K562 (cell line): ENCODE measurements around the gene KCTD1. TPM values are rescaled to one million over a fixed set of nuclear protein-coding genes. Genes with fewer than 3 reads are reported as not detected.

Source experiments
- BHLHE40 ChIP-seq: IDR thresholded peaks from 2 replicates; pipeline ENCODE4 v1.6.1; 2011; ENCODE audit warnings: low read length, improper control_type of control experiment
- CBFA2T2 ChIP-seq: fragments of 450-650 bp; conservative IDR thresholded peaks from 2 replicates; pipeline ENCODE4 v1.6.1; 2017; ENCODE audit warnings: mild to moderate bottlenecking
- CXXC5 ChIP-seq: fragments of 250-450 bp; sonication (Bioruptor Pico); IDR thresholded peaks from 2 replicates; pipeline ENCODE4 v1.8.0; 2022; ENCODE audit warnings: inconsistent platforms, mild to moderate bottlenecking, moderate library complexity
- L3MBTL2 ChIP-seq: fragments of 450-650 bp; IDR thresholded peaks from 2 replicates; pipeline ENCODE4 v1.6.1; 2016; ENCODE audit warnings: mild to moderate bottlenecking, moderate library complexity
- POLR2B ChIP-seq: fragments of 450-650 bp; IDR thresholded peaks from 2 replicates; pipeline ENCODE4 v1.6.1; 2018; ENCODE audit warnings: low read depth; ENCODE audit not compliant: partially characterized antibody
- USF1 ChIP-seq: sonication (generic); formaldehyde crosslinking; IDR thresholded peaks from 2 replicates; pipeline ENCODE4 v1.9.0; 2022; ENCODE audit warnings: mild to moderate bottlenecking, missing genetic modification reagents
- YY1 ChIP-seq, 3 experiments: IDR thresholded peaks; 2 replicates each; pipeline ENCODE4 v1.6.1; 2011; ENCODE audit warnings: low read length in 2 of 3, mild to moderate bottlenecking in 2 of 3, moderate library complexity in 2 of 3, borderline replicate concordance in 1 of 3, control low read depth in 1 of 3, low read depth in 1 of 3; ENCODE audit not compliant: insufficient read depth in 3 of 3, insufficient replicate concordance in 2 of 3, control insufficient read depth in 1 of 3, insufficient read length in 1 of 3; ENCODE audit errors: extremely low read depth in 1 of 3
- ZNF764 ChIP-seq: fragments of 250-450 bp; sonication (Bioruptor Pico); IDR thresholded peaks from 2 replicates; pipeline ENCODE4 v1.4.0; 2020; ENCODE audit warnings: low read depth, mild to moderate bottlenecking, moderate library complexity
- polyA plus RNA-seq, 8 experiments: library from polyadenylated mRNA; depleted of rRNA in 4 of 8; stranded (reverse) in 5 of 8; unstranded in 3 of 8; fragments of >200 nt; fragmentation: Nextera tagmentation in 2 of 8; fragmentation: Illumina TruSeq in 1 of 8; extraction: Ambion mirVana in 2 of 8; extraction: Trizol in 1 of 8; gene quantifications; 2 replicates each; pipeline versions ENCODE4 v1.2.1 to v1.2.3, GENCODE V29; 2011 to 2014; ENCODE audit warnings: inconsistent platforms in 1 of 8, missing spikeins in 1 of 8
- total RNA-seq, 7 experiments: library from RNA; depleted of rRNA in 6 of 7; stranded (reverse); fragments of >200 nt in 6 of 7; fragmentation: Illumina TruSeq in 2 of 7; extraction: Trizol in 2 of 7; gene quantifications; 2 replicates each; pipeline versions ENCODE4 v1.2.1 to v1.2.3, GENCODE V29; 2011 to 2021; ENCODE audit warnings: low replicate concordance in 1 of 7
- TF ChIP-seq, protein P1 (sequence below): fragments of 450-650 bp; IDR thresholded peaks from 2 replicates; pipeline ENCODE4 v1.6.1; 2016; ENCODE audit warnings: mild to moderate bottlenecking, moderate library complexity
- TF ChIP-seq, protein P2 (sequence below): sonication (generic); formaldehyde crosslinking; IDR thresholded peaks from 2 replicates; pipeline ENCODE4 v1.5.0; 2020; ENCODE audit warnings: missing genetic modification reagents

KCTD1 gene
- total and polyA plus RNA-seq, 9 of the 15 experiments (the other 6 are each of a cell fraction or from before 2014, with no cell fraction given): not detected

DNA sequence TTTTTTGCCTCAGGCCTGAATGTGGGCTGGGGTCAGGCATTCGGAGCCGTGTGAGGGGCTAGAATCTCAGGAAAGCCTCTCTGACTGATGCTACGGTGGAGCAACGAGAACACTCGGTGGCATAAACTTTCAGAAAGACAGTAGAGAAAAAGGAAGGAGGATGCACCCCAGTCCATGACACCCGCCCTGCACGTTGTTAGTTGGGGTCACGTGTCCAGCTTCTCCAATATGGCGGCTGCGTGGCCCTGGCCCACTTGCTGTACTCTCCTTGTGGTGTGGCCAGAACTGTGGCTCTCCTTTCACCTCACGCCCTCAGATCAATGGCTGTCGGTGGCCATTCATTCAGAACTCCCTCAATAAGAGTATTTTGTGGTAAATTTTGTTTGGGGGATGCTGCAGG is 131.2 kb downstream of the KCTD1 start (continued):
- TF ChIP-seq, protein P1, sequence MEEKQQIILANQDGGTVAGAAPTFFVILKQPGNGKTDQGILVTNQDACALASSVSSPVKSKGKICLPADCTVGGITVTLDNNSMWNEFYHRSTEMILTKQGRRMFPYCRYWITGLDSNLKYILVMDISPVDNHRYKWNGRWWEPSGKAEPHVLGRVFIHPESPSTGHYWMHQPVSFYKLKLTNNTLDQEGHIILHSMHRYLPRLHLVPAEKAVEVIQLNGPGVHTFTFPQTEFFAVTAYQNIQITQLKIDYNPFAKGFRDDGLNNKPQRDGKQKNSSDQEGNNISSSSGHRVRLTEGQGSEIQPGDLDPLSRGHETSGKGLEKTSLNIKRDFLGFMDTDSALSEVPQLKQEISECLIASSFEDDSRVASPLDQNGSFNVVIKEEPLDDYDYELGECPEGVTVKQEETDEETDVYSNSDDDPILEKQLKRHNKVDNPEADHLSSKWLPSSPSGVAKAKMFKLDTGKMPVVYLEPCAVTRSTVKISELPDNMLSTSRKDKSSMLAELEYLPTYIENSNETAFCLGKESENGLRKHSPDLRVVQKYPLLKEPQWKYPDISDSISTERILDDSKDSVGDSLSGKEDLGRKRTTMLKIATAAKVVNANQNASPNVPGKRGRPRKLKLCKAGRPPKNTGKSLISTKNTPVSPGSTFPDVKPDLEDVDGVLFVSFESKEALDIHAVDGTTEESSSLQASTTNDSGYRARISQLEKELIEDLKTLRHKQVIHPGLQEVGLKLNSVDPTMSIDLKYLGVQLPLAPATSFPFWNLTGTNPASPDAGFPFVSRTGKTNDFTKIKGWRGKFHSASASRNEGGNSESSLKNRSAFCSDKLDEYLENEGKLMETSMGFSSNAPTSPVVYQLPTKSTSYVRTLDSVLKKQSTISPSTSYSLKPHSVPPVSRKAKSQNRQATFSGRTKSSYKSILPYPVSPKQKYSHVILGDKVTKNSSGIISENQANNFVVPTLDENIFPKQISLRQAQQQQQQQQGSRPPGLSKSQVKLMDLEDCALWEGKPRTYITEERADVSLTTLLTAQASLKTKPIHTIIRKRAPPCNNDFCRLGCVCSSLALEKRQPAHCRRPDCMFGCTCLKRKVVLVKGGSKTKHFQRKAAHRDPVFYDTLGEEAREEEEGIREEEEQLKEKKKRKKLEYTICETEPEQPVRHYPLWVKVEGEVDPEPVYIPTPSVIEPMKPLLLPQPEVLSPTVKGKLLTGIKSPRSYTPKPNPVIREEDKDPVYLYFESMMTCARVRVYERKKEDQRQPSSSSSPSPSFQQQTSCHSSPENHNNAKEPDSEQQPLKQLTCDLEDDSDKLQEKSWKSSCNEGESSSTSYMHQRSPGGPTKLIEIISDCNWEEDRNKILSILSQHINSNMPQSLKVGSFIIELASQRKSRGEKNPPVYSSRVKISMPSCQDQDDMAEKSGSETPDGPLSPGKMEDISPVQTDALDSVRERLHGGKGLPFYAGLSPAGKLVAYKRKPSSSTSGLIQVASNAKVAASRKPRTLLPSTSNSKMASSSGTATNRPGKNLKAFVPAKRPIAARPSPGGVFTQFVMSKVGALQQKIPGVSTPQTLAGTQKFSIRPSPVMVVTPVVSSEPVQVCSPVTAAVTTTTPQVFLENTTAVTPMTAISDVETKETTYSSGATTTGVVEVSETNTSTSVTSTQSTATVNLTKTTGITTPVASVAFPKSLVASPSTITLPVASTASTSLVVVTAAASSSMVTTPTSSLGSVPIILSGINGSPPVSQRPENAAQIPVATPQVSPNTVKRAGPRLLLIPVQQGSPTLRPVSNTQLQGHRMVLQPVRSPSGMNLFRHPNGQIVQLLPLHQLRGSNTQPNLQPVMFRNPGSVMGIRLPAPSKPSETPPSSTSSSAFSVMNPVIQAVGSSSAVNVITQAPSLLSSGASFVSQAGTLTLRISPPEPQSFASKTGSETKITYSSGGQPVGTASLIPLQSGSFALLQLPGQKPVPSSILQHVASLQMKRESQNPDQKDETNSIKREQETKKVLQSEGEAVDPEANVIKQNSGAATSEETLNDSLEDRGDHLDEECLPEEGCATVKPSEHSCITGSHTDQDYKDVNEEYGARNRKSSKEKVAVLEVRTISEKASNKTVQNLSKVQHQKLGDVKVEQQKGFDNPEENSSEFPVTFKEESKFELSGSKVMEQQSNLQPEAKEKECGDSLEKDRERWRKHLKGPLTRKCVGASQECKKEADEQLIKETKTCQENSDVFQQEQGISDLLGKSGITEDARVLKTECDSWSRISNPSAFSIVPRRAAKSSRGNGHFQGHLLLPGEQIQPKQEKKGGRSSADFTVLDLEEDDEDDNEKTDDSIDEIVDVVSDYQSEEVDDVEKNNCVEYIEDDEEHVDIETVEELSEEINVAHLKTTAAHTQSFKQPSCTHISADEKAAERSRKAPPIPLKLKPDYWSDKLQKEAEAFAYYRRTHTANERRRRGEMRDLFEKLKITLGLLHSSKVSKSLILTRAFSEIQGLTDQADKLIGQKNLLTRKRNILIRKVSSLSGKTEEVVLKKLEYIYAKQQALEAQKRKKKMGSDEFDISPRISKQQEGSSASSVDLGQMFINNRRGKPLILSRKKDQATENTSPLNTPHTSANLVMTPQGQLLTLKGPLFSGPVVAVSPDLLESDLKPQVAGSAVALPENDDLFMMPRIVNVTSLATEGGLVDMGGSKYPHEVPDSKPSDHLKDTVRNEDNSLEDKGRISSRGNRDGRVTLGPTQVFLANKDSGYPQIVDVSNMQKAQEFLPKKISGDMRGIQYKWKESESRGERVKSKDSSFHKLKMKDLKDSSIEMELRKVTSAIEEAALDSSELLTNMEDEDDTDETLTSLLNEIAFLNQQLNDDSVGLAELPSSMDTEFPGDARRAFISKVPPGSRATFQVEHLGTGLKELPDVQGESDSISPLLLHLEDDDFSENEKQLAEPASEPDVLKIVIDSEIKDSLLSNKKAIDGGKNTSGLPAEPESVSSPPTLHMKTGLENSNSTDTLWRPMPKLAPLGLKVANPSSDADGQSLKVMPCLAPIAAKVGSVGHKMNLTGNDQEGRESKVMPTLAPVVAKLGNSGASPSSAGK: peak; percentile 56
- peak; percentile 29; the same call in 1 of the 2 replicates for TF ChIP-seq CXXC5
- 0 out of 2 replicates have a peak, but pooled peaks have one; percentile 18 for TF ChIP-seq CBFA2T2
- TF ChIP-seq, protein P2, sequence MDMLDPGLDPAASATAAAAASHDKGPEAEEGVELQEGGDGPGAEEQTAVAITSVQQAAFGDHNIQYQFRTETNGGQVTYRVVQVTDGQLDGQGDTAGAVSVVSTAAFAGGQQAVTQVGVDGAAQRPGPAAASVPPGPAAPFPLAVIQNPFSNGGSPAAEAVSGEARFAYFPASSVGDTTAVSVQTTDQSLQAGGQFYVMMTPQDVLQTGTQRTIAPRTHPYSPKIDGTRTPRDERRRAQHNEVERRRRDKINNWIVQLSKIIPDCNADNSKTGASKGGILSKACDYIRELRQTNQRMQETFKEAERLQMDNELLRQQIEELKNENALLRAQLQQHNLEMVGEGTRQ (CRISPR knock-in tag): peak; percentile 88
- TF ChIP-seq L3MBTL2: peak; percentile 54; the same call in 1 of the 2 replicates
- no peak for TF ChIP-seq ZNF764 (CRISPR knock-in tag)
- peak; percentile 34 to 90 (median 47) for TF ChIP-seq YY1 (IDR thresholded peaks at IDR 0.05; ENCODE audit: borderline replicate concordance in 1 of 3, control insufficient read depth in 1 of 3, extremely low read depth in 1 of 3, insufficient read depth in 3 of 3, insufficient read length in 1 of 3, insufficient replicate concordance in 2 of 3, low read depth in 1 of 3, low read length in 2 of 3)
- peak; percentile 56 for TF ChIP-seq BHLHE40
- peak; percentile 84 for TF ChIP-seq USF1 (CRISPR knock-in tag)
- TF ChIP-seq POLR2B: no peak
